IMR-90 (cell line): ENCODE results near the gene B4GALNT1. TPM values are rescaled to one million over a fixed set of nuclear protein-coding genes. Genes with fewer than 3 reads are reported as not detected.

Experiments used
- CTCF ChIP-seq: conservative IDR thresholded peaks from 2 replicates; pipeline ENCODE4 v1.5.1; 2012; ENCODE audit warnings: mild to moderate bottlenecking, low read depth, low read length, improper control_type of control experiment
- SMC3 ChIP-seq: fragments of 150-350 bp; IDR thresholded peaks from 2 replicates; pipeline ENCODE4 v1.6.1; 2016; ENCODE audit warnings: low read depth, mild to moderate bottlenecking, antibody characterized with exemption, low read length, moderate library complexity
- polyA plus RNA-seq, 3 experiments: library from polyadenylated mRNA; depleted of rRNA; stranded (reverse); fragments of >200 nt; gene quantifications; 2 replicates each; pipeline ENCODE4 v1.2.3, GENCODE V29; 2012; ENCODE audit warnings: low replicate concordance in 1 of 3
- total RNA-seq: library from RNA; depleted of rRNA; stranded (reverse); fragments of >200 nt; gene quantifications from 2 replicates; pipeline ENCODE4 v1.2.3, GENCODE V29; 2012

The B4GALNT1 gene
- total and polyA plus RNA-seq, 2 of the 4 experiments (the other 2 are of a cell fraction), result 0.18 to 0.62 TPM

GRCh38 chr12:57604992-57605810 lies 27.8 kb downstream of the B4GALNT1 start (continued):
- TF ChIP-seq CTCF (no peak), SMC3 (no peak)
